Liver (tissue), 9 donors: ENCODE data around the gene VOPP1. TPM values are rescaled to one million over a fixed set of nuclear protein-coding genes. Genes with fewer than 3 reads are reported as not detected.
"Not testable (repeated sequence)": the region's sequence is repeated elsewhere in the genome, so short reads cannot be mapped to it uniquely, and the experiment has no call there.

Source experiments
- DNase-seq: peaks from one replicate; pipeline ENCODE4 v3.0.0-alpha.2; 2017; ENCODE audit warnings: low spot score
- H3K27ac ChIP-seq, 2 donors: one replicate each; pipeline ENCODE4 v1.7.0; 2013; ENCODE audit warnings: inconsistent platforms in 2 of 2, low read length in 2 of 2, control low read depth in 1 of 2, low read depth in 1 of 2, mild to moderate bottlenecking in 1 of 2
- H3K27me3 ChIP-seq, 4 donors: one replicate each; pipeline versions ENCODE4 v1.6.1 to v1.7.0; 2013; ENCODE audit warnings: low read length in 3 of 4, inconsistent platforms in 1 of 4, mild to moderate bottlenecking in 1 of 4, moderate library complexity in 1 of 4; ENCODE audit not compliant: control insufficient read depth in 4 of 4, insufficient read depth in 4 of 4
- H3K36me3 ChIP-seq, 4 donors: one replicate each; pipeline versions ENCODE4 v1.6.1 to v1.7.0; 2013; ENCODE audit warnings: low read length in 3 of 4, mild to moderate bottlenecking in 3 of 4, low read depth in 1 of 4, moderate library complexity in 1 of 4; ENCODE audit not compliant: control insufficient read depth in 4 of 4, insufficient read depth in 3 of 4
- H3K4me1 ChIP-seq, 4 donors: one replicate each; pipeline versions ENCODE4 v1.6.1 to v1.7.0; 2013; ENCODE audit warnings: low read length in 3 of 4, mild to moderate bottlenecking in 3 of 4, moderate library complexity in 1 of 4; ENCODE audit not compliant: control insufficient read depth in 4 of 4, insufficient read depth in 4 of 4
- H3K4me3 ChIP-seq, 3 donors: one replicate each; pipeline versions ENCODE4 v1.6.1 to v1.7.0; 2013; ENCODE audit warnings: low read length in 3 of 3, control low read depth in 1 of 3, low read depth in 1 of 3, mild to moderate bottlenecking in 1 of 3
- H3K9ac ChIP-seq, 2 donors: one replicate each; pipeline ENCODE4 v1.7.0; 2013; ENCODE audit warnings: low read length in 2 of 2, mild to moderate bottlenecking in 2 of 2, moderate library complexity in 2 of 2, control low read depth in 1 of 2, low read depth in 1 of 2
- H3K9me3 ChIP-seq, 4 donors: one replicate each; pipeline versions ENCODE4 v1.6.1 to v1.7.0; 2013; ENCODE audit warnings: low read length in 3 of 4; ENCODE audit not compliant: control insufficient read depth in 4 of 4
- ATF3 ChIP-seq: IDR thresholded peaks from 2 replicates; pipeline ENCODE4 v1.6.1; 2016; ENCODE audit warnings: antibody characterized with exemption
- EGR1 ChIP-seq, 2 donors: IDR thresholded peaks; 2 replicates each; pipeline ENCODE4 v1.6.1; 2016 to 2018; ENCODE audit warnings: antibody characterized with exemption in 2 of 2, low read depth in 2 of 2
- FOXA2 ChIP-seq: IDR thresholded peaks from 2 replicates; pipeline ENCODE4 v1.6.1; 2016; ENCODE audit warnings: antibody characterized with exemption
- GABPA ChIP-seq, 2 donors: IDR thresholded peaks in 1 of 2; conservative IDR thresholded peaks in 1 of 2; 2 replicates each; pipeline ENCODE4 v1.6.1; 2016; ENCODE audit warnings: antibody characterized with exemption in 2 of 2, mild to moderate bottlenecking in 1 of 2, moderate library complexity in 1 of 2
- HNF4G ChIP-seq: IDR thresholded peaks from 2 replicates; pipeline ENCODE4 v1.6.1; 2016; ENCODE audit warnings: antibody characterized with exemption
- JUND ChIP-seq, 2 donors: IDR thresholded peaks; 2 replicates each; pipeline ENCODE4 v1.6.1; 2016; ENCODE audit warnings: antibody characterized with exemption in 2 of 2
- NR2F2 ChIP-seq: IDR thresholded peaks from 2 replicates; pipeline ENCODE4 v1.6.1; 2016; ENCODE audit warnings: antibody characterized with exemption
- RAD21 ChIP-seq, 2 donors: IDR thresholded peaks; 2 replicates each; pipeline ENCODE4 v1.6.1; 2016; ENCODE audit warnings: antibody characterized with exemption in 2 of 2, mild to moderate bottlenecking in 2 of 2
- RXRA ChIP-seq, 2 donors: IDR thresholded peaks; 2 replicates each; pipeline ENCODE4 v1.6.1; 2017 to 2018; ENCODE audit warnings: antibody characterized with exemption in 2 of 2, mild to moderate bottlenecking in 1 of 2
- TAF1 ChIP-seq: conservative IDR thresholded peaks from 2 replicates; pipeline ENCODE4 v1.6.1; 2016; ENCODE audit warnings: antibody characterized with exemption, mild to moderate bottlenecking
- YY1 ChIP-seq: IDR thresholded peaks from 2 replicates; pipeline ENCODE4 v1.6.1; 2016; ENCODE audit warnings: antibody characterized with exemption, mild to moderate bottlenecking
- WGBS: extraction: QIAGEN DNeasy Blood & Tissue Kit; methylation state at CpG from one replicate; pipeline ENCODE4 v1.1.7; 2013; 5-methylcytosine and 5-hydroxymethylcytosine counted together
- polyA plus RNA-seq, 2 donors: library from polyadenylated mRNA; stranded (reverse) in 1 of 2; unstranded in 1 of 2; fragments of 200-250 nt in 1 of 2; fragments of >200 nt in 1 of 2; fragmentation: Nextera tagmentation in 1 of 2; extraction: Ambion mirVana in 1 of 2; gene quantifications; one replicate each; pipeline versions ENCODE4 v1.2.1 to v1.2.3, GENCODE V29; 2013 to 2015
- total RNA-seq, 2 donors: library from RNA; depleted of rRNA; stranded (reverse); fragments of >200 nt; gene quantifications; one replicate each; pipeline ENCODE4 v1.2.3, GENCODE V29; 2014
- TF ChIP-seq, protein P1 (sequence below): IDR thresholded peaks from 2 replicates; pipeline ENCODE4 v1.6.1; 2016; ENCODE audit warnings: antibody characterized with exemption, mild to moderate bottlenecking
- TF ChIP-seq, protein P2 (sequence below): IDR thresholded peaks from 2 replicates; pipeline ENCODE4 v1.6.1; 2016; ENCODE audit warnings: antibody characterized with exemption
- TF ChIP-seq, protein P3 (sequence below): IDR thresholded peaks from 2 replicates; pipeline ENCODE4 v1.6.1; 2016; ENCODE audit warnings: antibody characterized with exemption
- donor health status: healthy.
- donor health status: healthy.
- donor health status: healthy.
- donor health status: healthy.
- donor health status: healthy.

Gene VOPP1
- total and polyA plus RNA-seq, 4 donors: 11.5 to 23.8 (median 21.7) TPM

DNA sequence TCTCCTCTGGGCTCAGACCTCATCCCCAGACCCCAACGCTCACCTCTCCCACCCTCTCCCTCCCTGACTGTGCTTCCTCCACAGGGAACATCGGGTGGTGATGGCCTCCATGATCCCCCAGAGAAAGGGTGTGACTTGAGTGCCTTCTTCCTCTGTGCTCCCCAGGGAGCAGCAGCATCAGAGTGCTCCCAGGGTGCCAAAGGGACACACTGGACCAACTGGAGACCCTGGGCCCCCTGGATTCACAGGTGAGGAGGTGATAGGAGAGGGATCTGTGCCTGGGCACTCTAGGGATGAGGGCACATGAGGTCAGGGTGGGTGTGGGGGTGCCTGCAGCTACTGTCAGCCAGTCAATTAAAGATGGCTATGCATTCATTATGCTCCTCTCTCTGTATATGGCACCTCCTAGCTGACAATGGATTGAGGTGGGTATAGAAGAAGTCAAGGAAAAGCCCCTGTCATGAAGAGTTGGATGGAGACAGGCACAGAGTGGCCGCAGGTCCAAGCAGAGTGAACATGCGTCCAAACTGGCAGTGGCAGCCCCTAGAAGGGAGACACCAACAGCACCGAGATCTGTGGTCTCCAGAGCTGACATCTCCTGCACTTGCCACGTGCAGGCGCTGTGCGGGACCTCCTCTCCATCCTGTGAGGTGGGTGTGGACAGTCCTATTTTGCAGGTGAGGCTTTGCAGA, 15.5 kb upstream of the VOPP1 start:
- Histone ChIP-seq H3K9ac (no peak overlapping the region), H3K4me1 (no peaks in the 10 kb centered on the region), H3K27me3 (no peaks in the 10 kb centered on the region), H3K27ac (no peak overlapping the region), H3K4me3 (no peak overlapping the region), H3K36me3 (no peaks in the 10 kb centered on the region), H3K9me3 (no peaks in the 10 kb centered on the region)
- no peak for TF ChIP-seq RXRA (IDR thresholded peaks at IDR 0.05)
- no peak for TF ChIP-seq HNF4G
- no peak for TF ChIP-seq EGR1 (IDR thresholded peaks at IDR 0.05; ENCODE audit: low read depth in 2 of 2)
- TF ChIP-seq ATF3: no peak
- TF ChIP-seq, protein P1, sequence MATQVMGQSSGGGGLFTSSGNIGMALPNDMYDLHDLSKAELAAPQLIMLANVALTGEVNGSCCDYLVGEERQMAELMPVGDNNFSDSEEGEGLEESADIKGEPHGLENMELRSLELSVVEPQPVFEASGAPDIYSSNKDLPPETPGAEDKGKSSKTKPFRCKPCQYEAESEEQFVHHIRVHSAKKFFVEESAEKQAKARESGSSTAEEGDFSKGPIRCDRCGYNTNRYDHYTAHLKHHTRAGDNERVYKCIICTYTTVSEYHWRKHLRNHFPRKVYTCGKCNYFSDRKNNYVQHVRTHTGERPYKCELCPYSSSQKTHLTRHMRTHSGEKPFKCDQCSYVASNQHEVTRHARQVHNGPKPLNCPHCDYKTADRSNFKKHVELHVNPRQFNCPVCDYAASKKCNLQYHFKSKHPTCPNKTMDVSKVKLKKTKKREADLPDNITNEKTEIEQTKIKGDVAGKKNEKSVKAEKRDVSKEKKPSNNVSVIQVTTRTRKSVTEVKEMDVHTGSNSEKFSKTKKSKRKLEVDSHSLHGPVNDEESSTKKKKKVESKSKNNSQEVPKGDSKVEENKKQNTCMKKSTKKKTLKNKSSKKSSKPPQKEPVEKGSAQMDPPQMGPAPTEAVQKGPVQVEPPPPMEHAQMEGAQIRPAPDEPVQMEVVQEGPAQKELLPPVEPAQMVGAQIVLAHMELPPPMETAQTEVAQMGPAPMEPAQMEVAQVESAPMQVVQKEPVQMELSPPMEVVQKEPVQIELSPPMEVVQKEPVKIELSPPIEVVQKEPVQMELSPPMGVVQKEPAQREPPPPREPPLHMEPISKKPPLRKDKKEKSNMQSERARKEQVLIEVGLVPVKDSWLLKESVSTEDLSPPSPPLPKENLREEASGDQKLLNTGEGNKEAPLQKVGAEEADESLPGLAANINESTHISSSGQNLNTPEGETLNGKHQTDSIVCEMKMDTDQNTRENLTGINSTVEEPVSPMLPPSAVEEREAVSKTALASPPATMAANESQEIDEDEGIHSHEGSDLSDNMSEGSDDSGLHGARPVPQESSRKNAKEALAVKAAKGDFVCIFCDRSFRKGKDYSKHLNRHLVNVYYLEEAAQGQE: no peak
- TF ChIP-seq JUND (IDR thresholded peaks at IDR 0.05): no peak
- TF ChIP-seq, protein P2, sequence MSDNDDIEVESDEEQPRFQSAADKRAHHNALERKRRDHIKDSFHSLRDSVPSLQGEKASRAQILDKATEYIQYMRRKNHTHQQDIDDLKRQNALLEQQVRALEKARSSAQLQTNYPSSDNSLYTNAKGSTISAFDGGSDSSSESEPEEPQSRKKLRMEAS: no peak
- no peak for TF ChIP-seq RAD21 (IDR thresholded peaks at IDR 0.05)
- TF ChIP-seq TAF1: no peak
- TF ChIP-seq FOXA2: no peak
- no peak for TF ChIP-seq NR2F2
- TF ChIP-seq, protein P3, sequence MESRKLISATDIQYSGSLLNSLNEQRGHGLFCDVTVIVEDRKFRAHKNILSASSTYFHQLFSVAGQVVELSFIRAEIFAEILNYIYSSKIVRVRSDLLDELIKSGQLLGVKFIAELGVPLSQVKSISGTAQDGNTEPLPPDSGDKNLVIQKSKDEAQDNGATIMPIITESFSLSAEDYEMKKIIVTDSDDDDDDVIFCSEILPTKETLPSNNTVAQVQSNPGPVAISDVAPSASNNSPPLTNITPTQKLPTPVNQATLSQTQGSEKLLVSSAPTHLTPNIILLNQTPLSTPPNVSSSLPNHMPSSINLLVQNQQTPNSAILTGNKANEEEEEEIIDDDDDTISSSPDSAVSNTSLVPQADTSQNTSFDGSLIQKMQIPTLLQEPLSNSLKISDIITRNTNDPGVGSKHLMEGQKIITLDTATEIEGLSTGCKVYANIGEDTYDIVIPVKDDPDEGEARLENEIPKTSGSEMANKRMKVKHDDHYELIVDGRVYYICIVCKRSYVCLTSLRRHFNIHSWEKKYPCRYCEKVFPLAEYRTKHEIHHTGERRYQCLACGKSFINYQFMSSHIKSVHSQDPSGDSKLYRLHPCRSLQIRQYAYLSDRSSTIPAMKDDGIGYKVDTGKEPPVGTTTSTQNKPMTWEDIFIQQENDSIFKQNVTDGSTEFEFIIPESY: no peak
- no peak for TF ChIP-seq YY1
- TF ChIP-seq GABPA (IDR thresholded peaks at IDR 0.05 in 1 of 2, conservative IDR thresholded peaks at IDR 0.05 in 1 of 2): no peak
- WGBS: 85% methylated on average over 8 of the region's 8 CpGs
- DNase-seq: no peak

DNA sequence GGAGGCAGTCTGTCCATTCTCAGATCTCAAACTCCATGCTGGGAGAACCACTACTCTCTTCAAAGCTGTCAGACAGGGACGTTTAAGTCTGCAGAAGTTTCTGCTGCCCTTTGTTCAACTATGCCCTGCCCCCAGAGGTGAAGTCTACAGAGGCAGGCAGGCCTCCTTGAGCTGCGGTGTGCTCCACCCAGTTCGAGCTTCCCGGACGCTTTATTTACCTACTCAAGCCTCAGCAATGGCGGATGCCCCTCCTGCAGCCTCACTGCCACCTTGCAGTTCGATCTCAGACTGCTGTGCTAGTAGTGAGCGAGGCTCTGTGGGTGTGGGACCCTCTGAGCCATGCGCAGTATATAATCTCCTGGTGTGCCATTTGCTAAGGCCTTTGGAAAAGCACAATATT, 10.4 kb upstream of the VOPP1 start:
- not testable (repeated sequence) for DNase-seq, H3K4me1 ChIP-seq, H3K4me3 ChIP-seq, H3K27ac ChIP-seq, H3K36me3 ChIP-seq, H3K9me3 ChIP-seq, H3K27me3 ChIP-seq, H3K9ac ChIP-seq
- WGBS: 85% methylated on average over 9 of the region's 9 CpGs
